AG10803 (cell line): ENCODE results near the gene SYT2.
"Not testable (repeated sequence)": the region's sequence is repeated elsewhere in the genome, so short reads cannot be mapped to it uniquely, and the experiment has no call there.

ENCODE experiments used
- DNase-seq: peaks from one replicate; pipeline ENCODE4 v3.0.0; 2010; ENCODE audit warnings: low read depth
- H3K4me3 ChIP-seq: 2 replicates; pipeline ENCODE4 v1.5.1; 2011; ENCODE audit warnings: mild to moderate bottlenecking, low read length, control low read depth
- TF ChIP-seq, protein P1 (sequence below): conservative IDR thresholded peaks from 2 replicates; pipeline ENCODE4 v1.5.1; 2011; ENCODE audit warnings: mild to moderate bottlenecking, low read length, control low read depth, inconsistent platforms

Gene SYT2

DNA sequence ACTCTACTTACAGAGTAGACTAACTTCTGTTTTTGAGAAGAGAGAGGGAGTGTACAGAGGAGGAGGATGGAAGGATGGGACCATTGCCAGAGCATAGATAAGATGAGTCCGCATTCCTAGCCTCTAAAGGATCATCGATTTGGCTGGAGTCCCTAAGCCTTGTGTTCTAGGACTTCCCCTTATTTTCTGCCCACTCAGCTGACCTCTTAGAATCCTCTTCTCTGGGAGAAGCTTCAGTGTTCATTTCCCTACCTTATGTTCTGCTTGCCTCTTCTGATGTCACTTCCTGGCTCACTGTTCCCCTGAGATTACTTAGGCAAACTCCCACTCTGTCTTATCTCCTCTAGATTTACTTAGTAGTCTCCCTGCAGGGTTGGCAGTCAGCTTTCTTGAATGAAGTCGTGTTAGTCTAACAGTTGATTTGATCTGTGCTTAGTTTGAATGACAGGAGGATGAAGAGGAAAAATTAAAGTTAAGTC, 156.7 kb downstream of the SYT2 start:
- H3K4me3 ChIP-seq = no peak overlapping the region
- DNase-seq = no peak
- TF ChIP-seq, protein P1, sequence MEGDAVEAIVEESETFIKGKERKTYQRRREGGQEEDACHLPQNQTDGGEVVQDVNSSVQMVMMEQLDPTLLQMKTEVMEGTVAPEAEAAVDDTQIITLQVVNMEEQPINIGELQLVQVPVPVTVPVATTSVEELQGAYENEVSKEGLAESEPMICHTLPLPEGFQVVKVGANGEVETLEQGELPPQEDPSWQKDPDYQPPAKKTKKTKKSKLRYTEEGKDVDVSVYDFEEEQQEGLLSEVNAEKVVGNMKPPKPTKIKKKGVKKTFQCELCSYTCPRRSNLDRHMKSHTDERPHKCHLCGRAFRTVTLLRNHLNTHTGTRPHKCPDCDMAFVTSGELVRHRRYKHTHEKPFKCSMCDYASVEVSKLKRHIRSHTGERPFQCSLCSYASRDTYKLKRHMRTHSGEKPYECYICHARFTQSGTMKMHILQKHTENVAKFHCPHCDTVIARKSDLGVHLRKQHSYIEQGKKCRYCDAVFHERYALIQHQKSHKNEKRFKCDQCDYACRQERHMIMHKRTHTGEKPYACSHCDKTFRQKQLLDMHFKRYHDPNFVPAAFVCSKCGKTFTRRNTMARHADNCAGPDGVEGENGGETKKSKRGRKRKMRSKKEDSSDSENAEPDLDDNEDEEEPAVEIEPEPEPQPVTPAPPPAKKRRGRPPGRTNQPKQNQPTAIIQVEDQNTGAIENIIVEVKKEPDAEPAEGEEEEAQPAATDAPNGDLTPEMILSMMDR = no peak

DNA sequence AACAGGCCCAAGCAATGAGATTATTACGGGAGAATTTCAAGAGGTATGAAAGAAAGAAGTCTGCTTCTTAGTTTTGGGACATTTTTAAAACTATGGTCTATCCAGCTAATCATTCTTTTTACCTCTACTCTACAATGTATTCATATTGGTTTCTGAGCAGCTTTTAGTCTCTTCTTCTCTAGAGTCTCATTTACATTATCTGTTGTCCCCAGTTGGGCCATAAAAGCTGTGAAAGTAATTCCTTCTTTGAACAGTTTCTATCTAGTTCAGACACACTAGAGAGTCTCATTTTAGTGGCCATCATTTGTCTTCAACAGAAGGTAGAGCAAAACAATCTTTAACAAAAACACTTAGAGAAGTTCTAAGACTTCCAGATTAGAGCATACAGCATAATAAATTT, 157.2 kb downstream of the SYT2 start:
- H3K4me3 ChIP-seq = not testable (repeated sequence)

DNA sequence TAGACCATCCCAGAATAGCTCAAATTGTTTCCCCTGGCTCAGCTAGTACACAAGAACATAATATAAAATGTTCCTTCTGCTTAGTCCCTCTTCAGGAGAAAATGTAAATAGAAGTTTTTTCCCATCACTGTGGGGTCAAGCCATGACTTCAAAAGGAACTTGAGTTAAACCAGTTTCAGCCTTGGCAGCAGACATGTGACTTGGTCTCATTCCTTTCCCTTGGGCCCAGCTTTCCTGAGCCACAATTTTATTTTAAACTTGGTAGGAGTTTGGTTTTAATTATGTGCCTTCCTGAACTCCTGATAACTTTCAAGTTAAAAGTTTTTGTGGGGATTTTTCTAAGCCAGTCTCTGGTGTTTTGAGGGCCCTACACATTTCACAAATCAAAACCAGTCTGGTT, 157.6 kb downstream of the SYT2 start:
- not testable (repeated sequence) for DNase-seq

More for the DNA sequence above, 157.2 kb downstream of the SYT2 start:
- DNase-seq = not testable (repeated sequence)

DNA sequence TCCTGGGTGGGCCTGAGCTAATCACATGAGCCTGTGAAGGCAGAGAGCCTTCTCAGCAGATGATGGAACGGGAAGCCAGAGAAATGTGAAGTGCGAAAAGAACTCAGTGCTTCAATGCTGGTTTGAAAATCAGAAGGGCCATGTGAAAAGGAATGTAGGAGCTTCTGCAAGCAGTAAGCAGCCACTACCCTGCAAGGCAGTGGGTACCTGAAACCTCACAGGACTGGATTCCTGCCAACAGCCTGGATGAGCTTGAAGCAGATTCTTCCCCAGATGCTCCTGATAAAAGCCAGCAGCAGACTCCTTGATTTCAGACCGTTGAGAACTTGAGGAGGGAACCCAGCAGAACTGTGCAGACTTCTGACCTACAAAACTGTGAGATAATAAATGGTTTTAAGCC, 158.6 kb downstream of the SYT2 start:
- no peak for DNase-seq

More for the DNA sequence above, 157.6 kb downstream of the SYT2 start:
- H3K4me3 ChIP-seq = not testable (repeated sequence)

DNA sequence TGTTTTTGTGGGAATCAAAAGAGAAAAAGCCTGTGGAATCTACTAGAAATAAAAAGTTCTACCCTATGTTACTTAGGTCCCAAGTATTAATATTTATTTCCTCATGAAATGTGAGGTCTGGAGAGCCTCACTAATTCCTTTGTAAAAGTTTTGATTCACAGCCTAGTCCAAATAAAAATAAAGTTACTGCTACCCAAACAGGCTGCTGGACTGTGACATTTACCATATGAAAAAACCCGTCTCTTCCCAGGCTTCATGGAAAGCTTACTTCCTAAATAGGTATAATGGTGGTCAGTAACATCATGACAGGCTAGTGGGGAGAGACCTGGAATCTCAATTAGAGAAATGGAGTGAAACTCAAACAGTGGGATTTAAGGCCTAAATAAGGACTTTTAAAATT, 160.2 kb downstream of the SYT2 start:
- DNase-seq, H3K4me3 ChIP-seq: not testable (repeated sequence)

More for the DNA sequence above, 158.6 kb downstream of the SYT2 start:
- no peak overlapping the region for H3K4me3 ChIP-seq
- TF ChIP-seq, protein P1 = no peak

DNA sequence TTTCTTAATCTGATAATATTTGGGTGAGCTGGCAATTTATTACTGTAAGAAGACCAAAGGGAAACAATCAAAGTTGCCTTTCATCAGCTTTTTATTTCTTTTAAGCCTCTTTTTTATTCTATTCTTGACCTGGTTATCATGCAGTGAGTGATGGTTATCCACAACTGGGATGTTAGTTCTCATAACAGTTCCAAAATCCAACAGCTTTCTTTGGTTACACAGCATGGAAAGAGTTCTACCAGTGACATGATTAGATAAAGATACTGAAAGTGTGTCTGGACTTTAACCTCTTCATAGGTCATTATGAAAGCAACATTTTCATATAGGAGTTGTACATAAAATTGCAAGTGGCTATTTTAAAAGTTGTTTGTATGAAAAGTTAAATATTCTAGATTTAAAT, 163.0 kb downstream of the SYT2 start:
- TF ChIP-seq, protein P1 = no peak
- no peak for DNase-seq
- H3K4me3 ChIP-seq = no peak overlapping the region

DNA sequence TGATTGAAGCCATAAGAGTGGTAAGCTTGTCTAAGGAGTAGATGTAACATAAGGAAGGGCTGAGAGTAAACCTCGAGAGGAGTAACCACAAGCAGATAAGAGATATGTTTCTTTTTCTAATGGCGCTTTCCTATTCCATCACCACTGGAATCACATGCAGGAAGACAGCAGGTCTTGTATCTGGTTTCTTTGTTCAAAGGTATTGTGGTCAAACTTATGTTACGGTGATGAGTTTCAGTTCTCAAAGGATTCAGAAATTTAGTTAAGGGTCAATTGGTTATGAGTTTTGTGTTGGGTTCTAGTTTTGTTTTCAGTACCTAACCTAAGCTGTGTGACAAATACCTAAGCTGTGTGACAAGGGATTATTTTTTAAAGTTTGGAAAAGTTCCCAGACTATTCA, 163.5 kb downstream of the SYT2 start:
- not testable (repeated sequence) for H3K4me3 ChIP-seq, DNase-seq

DNA sequence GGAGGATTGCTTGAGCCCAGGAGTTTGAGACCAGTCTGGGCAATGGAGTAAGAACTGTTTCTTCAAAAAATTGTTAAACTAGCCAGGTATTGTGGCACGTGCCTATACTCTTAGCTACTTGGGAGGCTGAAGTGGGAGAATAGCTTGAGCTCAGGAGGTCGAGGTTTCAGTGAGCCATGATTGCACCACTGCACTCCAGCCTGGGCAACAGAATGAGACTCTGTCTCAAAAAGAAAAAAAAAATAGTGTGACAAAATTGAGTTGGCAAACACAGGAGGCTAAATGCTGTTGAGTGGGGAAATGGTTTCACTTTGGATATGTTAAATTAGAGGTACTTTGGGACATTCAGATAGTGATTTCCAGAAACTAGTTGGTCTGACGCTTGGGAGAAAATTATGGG, 163.9 kb downstream of the SYT2 start:
- not testable (repeated sequence) for DNase-seq

DNA sequence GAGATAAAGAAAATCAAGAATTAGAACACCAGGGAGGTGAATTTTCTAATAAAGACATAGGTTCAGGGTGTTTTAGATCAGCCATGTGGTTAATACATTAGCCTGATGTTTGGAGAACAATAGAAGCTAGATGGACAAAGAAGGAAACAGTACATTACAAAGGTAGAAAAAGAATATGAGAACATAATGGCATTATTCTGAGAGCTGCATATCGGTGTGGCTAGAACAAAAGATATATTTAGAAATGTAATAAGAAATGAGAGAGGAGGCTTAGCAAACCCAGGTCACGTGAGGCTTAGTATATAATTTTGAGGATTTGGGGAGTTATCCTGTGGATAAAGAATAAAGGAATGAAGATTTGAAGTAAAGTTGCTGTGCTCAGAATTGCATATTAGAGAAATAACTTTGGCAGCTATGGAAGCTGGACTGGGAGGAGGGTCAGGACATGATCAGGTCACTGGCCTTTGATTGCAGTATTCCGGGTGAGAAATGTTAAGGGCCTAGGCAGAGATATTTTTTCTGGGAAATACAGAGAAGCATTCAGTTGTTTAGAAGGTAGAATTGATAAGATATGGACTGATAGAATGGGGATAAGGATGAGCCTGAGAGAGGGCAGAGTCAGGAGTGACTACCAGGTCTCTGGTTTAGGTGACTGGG, 164.5 kb downstream of the SYT2 start:
- not testable (repeated sequence) for DNase-seq, H3K4me3 ChIP-seq

More for the DNA sequence above, 163.9 kb downstream of the SYT2 start:
- H3K4me3 ChIP-seq = not testable (repeated sequence)

DNA sequence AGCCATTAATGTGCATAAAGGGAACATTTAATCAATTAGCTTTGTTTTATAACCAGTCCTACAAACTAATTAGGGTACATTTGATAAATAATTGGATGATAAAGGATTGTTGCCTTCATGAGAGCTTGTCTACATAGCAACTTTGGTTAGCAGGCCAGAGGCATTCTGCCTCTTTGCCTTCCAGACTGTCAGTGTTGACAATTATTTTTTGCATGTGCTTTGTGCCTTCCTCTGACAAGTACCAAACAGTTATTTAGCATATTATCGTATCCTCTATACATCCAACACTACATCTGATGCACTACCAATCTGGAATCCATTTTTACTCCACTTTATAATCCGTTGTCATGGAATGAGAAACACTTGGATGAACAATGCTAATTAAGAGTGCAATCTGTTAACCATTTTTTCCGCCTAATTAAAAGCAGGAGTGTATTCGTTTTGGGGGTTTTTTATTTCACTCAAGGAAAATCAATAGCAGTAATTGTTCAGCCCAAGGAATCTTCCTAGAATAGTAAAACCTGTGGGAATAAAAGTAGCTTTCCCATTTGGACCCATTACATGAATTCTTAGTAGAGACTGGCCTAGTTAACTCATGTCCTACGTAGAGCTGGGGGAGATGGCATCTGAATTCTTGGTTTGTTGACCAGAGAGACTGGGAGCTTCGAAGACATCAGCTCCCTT, 165.3 kb downstream of the SYT2 start:
- not testable (repeated sequence) for DNase-seq, H3K4me3 ChIP-seq

DNA sequence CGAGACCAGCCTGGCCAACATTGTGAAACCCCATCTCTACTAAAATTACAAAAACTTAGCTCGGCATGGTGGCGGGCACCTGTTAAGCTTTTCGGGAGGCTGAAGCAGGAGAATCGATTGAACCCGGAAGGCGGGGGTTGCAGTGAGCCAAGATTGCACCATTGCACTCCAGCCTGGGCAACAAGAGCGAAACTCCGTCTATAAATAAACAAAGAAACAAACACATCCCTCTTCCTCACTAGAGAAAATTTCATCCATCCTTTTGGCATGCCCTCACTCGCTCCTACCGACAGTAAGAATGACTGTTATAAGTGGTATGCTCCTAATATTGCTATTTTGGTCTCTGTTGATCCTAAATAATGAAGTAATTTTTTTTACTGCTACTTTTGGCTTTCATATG, 166.7 kb downstream of the SYT2 start:
- DNase-seq = peak; percentile 81

DNA sequence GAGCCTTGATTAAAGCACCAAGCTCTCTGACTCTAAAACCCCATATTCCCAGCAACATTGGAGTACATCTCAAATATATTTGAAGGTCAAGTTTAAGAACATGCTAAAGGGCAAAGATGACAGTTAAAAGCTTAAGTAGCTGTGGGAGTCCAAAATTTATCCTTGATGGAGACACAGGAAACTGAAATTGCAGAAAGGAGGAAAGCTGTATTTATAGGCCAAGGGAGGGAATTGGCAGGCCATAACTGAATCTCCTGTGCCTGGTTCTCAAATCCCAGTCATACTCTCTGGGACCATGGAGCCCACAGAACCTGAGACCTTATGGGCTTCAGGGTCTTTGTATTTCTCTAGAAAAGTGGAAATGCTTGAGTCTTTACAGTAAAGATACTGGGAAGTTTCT, 167.8 kb downstream of the SYT2 start:
- not testable (repeated sequence) for H3K4me3 ChIP-seq, DNase-seq

More for the DNA sequence above, 166.7 kb downstream of the SYT2 start:
- not testable (repeated sequence) for H3K4me3 ChIP-seq

DNA sequence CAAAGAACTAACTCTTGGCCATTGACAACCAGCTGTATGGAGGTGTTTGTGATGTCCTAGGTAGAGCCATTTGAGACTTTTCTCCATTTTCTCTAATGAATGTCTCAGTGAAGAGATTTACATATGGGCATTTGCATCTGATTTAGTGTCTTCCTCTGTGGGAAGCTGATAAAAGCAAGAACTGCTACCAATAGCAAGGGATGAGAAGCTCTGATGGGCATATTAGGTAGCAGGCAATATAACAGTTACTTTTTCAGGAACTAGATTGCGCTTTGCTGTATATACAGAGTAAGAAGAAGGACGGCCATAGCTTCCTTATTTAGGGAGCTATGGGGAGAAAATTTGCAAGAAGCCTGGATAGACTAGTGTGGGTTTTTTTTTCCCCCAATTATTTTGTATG, 169.4 kb downstream of the SYT2 start:
- not testable (repeated sequence) for DNase-seq

More for the DNA sequence above, 169.4 kb downstream of the SYT2 start:
- H3K4me3 ChIP-seq = peak overlapping the region; percentile 54
